MM.1S (cell line): ENCODE data around the gene ASB2.

Experiments
- EZH2 ChIP-seq: fragments of 300-600 bp; sonication (generic); optimal IDR thresholded peaks from 2 replicates; pipeline ENCODE3; 2017; ENCODE audit warnings: low read depth, mild to moderate bottlenecking, antibody characterized with exemption, low read length, mixed read lengths
- EZH2phosphoT487 ChIP-seq: fragments of 300-600 bp; sonication (generic); IDR thresholded peaks from 2 replicates; pipeline ENCODE4 v1.6.1; 2018; ENCODE audit warnings: antibody characterized with exemption, low read length
- TF ChIP-seq, protein P1 (sequence below): fragments of 300-600 bp; sonication (generic); IDR thresholded peaks from 2 replicates; pipeline ENCODE4 v1.5.1; 2016; ENCODE audit warnings: antibody characterized with exemption, low read length, mixed read lengths

DNA sequence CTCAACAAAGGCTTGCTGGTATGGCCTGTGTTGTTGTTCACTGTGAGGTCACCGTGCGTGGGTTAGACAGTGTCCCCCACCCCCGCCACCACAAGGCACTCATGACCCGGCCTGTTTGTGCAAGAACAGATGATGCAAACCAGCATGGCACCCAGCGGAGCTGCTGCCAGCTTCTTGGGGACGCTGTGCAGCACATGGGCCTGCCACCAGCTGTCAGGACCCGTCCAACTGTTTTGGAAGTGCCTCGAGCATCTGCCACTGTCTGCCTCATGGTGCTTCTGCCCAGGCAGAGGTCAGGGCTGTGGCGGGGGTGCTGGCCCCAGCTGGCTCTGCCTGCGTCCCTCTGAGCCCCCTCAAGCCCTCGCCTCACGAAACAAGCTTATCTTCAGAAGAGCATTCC lies 1.5 kb downstream of the ASB2 start:
- TF ChIP-seq, protein P1, sequence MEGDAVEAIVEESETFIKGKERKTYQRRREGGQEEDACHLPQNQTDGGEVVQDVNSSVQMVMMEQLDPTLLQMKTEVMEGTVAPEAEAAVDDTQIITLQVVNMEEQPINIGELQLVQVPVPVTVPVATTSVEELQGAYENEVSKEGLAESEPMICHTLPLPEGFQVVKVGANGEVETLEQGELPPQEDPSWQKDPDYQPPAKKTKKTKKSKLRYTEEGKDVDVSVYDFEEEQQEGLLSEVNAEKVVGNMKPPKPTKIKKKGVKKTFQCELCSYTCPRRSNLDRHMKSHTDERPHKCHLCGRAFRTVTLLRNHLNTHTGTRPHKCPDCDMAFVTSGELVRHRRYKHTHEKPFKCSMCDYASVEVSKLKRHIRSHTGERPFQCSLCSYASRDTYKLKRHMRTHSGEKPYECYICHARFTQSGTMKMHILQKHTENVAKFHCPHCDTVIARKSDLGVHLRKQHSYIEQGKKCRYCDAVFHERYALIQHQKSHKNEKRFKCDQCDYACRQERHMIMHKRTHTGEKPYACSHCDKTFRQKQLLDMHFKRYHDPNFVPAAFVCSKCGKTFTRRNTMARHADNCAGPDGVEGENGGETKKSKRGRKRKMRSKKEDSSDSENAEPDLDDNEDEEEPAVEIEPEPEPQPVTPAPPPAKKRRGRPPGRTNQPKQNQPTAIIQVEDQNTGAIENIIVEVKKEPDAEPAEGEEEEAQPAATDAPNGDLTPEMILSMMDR: no peak
- TF ChIP-seq EZH2phosphoT487 (no peak), EZH2 (no peak)
